T-helper 1 cell treated with Interleukin-12 subunit alpha and Interleukin-12 subunit beta and Interleukin-4 antibody, amounts not matched to agents 30 ng/mL and 1 ng/mL, for 36 hours (primary cell): Measurements from ENCODE around the gene SMYD3. TPM values are rescaled to one million over a fixed set of nuclear protein-coding genes. Genes with fewer than 3 reads are reported as not detected.

Experiments used
- intact Hi-C: fragments of 100-400 bp; cut with micrococcal nuclease; formaldehyde crosslinking; loops from one replicate; pipeline ENCODE4 v1.15.1; 2024
- total RNA-seq: library from RNA; stranded (reverse); gene quantifications from 2 replicates; pipeline ENCODE4 v1.2.3, GENCODE V29; 2022

SMYD3 gene
- total RNA-seq, result 20.2 and 24.1 TPM in 2 replicates

DNA sequence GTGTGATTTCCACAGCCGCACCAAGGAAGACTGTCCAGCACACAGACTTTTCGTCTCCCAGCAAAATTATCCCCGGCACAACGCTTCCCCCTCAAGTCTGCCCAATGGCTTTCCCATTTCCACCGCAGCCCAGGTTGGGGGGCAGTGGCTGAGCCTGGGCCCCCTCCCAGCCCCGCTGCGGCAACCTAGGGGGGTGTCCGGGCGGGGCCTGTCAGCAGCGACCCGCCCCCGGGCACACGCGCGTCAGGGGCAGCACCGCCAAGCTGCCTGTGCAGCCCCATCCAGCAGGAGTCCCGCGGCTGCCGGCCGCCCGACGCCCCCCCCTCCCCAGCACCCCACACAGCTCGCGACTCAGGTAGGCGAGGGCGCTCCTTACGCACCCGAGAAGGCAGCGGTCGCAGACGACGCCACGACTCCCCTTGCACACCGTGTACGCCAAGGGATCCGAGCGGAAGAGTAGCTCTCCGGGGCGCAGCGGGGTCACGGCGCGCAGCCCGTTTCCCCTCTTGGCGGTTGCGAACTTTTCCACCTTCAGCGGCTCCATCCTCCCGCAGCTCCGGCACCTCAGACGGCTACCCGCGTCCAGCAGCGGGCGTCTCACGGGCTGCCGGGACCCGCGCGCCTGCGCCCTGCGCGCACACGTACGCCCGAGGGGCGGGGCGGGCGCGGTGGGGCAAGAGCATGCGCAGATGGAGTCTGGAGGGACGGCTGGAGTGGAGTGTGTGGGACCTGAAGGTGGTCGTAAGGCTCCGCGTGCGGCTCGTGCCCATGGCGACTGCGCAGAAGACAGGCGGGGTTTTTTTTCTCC is at the start of gene SMYD3:
SMYD3 (minus strand) TSS at position 606 of the 808 bp plus-strand sequence.
- intact Hi-C loops, result loop anchor here (1.0 to 10.0 kb wide), 9 partner anchors 10 to 1854 kb away; partner anchors contain the start of genes AHCTF1, CNST, DESI2 and TFB2M

DNA sequence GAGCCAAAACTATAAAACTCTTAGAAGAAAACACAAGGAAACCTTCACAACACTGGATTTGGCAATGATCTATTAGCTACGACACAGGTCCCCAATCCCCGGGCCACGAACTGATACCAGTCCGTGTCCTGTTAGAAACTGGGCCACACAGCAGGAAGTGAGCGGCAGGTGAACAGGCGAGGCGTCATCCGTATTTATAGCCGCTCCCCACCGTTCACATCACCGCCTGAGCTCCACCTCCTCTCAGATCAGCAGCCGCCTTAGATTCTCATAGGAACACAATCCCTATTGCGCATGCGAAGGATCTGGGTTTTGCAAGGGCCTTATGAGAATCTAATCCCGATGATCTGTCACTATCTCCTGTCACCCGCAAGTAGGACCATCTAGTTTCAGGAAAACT is 47.1 kb upstream of the SMYD3 start:
- intact Hi-C loops, result no loop called here

DNA sequence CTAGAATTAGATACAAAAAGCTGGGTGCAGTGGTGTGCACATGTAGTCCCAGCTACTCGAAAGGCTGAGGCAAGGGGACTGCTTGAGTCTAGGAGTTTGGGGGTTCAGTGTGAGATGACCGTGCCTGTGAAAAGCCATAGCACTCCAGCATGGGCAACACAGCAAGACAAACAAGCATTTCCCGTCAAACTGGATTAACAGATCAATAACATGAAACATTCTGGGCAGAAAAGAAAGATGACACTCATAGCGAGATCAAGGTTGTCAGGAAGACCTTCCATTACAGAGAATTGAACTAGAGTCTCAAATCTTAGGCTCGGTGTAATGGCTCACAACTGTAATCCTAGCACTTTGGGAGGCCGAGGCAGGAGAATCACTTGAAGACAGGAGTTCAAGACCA is 45.0 kb upstream of the SMYD3 start:
- intact Hi-C loops, result no loop called here

DNA sequence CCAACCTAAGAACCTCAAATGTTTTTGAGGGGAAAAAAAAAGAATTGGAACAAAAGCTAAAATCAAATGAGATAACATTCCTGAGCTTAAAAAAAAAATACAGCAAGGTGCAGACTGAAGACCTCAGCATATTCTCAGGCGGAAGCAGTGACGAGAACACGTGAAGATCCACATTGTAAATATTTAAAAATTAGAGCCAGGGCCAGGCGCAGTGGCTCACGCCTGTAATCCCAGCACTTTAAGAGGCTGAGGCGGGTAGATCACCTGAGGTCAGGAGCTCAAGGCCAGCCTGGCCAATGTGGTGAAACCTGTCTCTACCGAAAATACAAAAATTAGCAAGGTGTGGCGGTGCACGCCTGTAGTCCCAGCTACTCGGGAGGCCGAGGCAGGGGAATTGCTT is 43.3 kb upstream of the SMYD3 start:
- intact Hi-C loops, result no loop called here

DNA sequence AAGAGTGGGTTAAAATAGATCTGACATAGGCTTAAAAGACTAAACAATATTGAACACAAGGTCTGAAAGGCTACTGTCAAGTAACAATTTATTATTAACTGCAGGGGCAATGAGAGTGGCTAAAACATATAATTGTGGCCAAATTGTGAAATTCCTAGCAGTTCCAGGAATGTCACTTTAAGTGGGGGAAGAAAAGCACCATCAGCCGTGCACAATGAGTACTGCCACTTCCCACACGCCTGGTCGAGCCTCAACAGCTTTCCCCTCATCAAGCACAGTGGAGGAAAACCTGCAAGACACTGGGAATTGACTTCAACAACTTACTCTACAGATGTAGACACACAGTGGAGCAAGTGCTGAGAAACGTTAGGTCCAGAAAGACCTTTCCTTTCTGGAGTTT is 42.6 kb upstream of the SMYD3 start:
- intact Hi-C loops, result no loop called here

DNA sequence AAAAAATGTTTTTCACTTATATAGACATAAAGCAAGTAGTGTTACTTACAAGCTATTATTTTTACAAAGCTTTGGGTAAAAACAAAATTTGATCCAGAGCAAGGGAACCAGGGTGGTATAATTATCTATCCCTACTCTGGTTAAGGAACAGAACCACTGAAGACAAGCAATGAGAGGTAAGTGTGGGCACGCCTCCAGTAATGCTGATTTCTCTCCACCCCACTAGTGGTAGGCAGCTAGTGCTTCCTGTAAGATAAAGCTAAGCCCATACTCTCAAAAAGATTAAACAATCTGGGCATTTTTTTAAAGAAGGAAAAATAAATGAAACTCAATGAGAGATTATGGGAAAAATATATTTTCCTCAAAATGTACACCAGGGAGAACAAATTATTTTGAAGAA is 36.9 kb upstream of the SMYD3 start:
- intact Hi-C loops, result no loop called here

DNA sequence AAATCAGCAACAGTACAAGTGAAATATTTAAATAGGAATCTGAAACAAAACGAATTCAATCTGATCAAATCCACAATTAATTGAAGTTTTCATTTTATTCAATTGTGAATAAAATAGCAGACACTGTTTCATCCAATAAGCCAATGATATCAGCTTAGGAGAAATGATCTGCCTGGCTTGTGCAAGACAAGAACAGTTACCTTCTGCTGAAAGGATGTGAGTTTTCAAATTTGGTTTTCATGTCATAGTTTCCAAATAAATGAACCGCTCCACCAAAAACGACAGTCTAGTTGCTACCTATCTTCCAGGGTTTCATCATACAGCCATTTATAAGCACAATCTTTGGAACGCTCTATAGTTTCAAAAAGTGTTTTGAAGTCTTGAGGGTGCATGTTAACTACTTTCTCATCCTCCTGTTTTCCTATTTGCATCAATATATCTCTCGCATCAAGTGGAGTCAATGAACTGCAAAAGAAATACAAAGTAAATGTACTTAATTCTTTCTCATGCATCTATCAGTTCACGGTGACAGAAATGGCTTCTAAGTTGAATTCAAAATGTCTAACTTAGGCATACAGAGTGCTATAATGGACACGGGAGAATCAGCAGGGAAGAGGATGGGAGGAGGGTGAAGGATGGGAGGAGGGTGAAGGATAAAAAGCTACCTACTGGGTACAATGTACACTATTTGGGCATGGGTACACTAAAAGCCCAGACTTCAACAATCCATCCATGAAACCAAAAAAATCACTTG is 33.8 kb upstream of the SMYD3 start:
- intact Hi-C loops, result no loop called here

DNA sequence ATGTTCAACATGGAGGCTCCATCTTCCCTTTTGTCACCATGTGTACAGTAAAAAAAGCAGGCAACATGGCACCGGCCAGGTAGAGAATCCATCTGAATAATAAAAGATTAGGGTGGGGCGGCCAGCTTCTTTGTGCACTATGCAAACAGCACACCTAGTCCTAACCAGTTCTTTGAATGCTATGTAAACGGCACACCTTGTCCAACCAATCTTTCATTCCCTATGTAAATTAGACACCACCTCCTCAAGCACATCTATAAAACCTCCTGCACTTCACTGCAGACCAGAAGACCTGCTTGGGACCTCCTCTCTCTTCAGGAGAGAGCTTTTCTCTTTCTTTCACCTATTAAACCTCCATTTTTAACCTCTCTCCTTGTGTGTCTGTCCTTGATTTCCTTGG is 30.8 kb upstream of the SMYD3 start:
- intact Hi-C loops, result no loop called here

DNA sequence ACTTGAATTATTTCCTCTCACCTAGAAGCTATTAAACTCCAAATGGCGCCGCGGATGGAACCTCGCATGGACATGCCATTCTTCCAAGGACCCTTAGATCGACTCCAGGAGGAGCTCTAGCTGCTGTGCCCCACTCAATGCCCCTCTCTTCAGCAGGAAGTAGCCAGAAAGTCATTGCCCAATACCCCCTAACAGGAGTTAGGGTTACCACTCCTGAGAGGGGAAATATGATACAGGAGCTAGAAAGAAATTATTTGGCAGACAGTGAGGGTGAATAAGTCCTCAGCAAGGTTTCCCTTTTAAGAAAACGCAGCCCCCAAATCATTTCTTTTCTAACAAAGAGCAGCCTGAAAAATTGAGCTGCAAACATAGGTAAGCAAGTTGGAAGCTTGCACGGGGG is 30.4 kb upstream of the SMYD3 start:
- intact Hi-C loops, result no loop called here

DNA sequence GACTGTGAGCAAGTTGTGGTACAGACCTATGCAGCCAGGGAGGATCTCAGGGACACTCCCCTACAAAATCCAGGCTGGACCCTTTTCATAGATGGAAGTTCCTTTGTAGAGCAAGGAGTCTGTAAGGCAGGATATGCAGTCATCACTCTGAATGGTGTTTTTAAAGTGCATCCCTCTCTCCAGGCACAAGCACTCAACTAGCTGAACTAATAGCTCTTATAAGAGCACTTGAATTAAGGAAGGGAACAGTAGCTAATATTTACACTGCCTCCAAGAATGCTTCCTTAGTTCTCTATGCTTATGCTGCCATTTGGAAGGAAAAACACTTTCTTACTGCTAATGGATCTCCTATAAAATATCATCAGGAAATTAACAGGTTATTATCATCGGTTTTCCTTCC is 27.0 kb upstream of the SMYD3 start:
- intact Hi-C loops, result no loop called here

DNA sequence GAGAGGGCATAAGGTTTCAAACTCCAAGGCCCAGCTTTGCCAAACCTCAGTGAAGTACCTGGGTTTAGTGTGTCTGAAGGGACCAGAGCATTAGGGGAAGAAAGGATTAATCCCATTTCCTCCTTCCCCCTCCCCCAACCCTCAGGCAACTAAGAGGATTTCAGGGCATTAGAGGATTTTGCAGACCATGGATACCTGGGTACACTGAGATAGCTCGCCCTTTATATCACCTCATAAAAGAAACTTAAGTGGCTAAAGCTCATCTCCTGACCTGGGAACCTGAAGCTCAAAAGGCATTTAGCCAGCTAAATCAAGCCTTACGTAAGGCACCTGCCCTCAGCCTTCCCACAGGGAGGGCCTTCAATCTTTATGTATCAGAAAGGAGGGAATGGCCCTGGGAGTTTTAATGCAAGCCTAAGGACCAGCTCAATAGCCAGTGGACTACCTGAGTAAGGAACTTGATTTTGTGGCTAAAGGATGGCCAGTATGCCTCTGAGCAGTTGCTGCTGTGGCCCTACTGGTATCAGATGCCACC is 26.4 kb upstream of the SMYD3 start:
- intact Hi-C loops, result no loop called here

DNA sequence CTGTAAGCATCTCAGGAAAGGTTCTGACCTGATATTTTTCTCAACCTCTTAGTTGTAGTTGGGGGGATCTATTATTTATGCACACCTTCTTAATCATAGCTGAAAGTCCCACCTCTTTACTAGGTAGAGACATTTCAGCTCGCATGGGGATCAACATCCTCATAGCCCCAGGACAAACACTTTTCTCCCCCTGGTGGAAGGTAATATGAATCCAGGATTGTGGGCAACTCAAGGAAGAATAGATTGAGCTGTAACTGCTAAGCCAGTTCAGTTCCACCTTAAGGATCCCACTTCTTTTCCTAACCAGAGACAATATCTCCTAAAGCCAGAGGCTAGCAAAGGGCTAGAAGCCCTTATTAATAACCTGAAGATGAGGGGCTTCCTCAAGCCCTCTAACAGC is 25.4 kb upstream of the SMYD3 start:
- intact Hi-C loops, result loop anchor here (1.0 kb wide), 1 partner anchor 35 kb away; no protein-coding TSS in a partner anchor

DNA sequence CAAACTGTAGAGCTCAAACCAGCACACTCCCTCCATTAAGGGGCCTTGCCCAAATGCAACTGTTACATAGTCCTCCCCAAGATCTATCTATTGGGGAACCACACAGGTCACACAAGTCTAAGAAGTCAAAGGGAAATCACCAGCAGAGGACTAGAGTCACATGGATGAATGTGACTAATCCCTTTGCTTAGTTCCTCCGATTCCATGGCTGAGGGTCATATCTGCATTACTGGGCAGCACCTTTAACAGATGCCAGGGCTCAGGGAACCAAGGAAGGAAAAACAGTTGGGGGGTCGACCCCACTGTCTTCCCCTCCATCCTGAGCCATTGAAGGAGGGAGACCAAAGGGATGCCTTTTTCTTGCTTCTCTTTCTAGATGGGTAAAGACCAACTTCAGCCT is 23.4 kb upstream of the SMYD3 start:
- intact Hi-C loops, result no loop called here

DNA sequence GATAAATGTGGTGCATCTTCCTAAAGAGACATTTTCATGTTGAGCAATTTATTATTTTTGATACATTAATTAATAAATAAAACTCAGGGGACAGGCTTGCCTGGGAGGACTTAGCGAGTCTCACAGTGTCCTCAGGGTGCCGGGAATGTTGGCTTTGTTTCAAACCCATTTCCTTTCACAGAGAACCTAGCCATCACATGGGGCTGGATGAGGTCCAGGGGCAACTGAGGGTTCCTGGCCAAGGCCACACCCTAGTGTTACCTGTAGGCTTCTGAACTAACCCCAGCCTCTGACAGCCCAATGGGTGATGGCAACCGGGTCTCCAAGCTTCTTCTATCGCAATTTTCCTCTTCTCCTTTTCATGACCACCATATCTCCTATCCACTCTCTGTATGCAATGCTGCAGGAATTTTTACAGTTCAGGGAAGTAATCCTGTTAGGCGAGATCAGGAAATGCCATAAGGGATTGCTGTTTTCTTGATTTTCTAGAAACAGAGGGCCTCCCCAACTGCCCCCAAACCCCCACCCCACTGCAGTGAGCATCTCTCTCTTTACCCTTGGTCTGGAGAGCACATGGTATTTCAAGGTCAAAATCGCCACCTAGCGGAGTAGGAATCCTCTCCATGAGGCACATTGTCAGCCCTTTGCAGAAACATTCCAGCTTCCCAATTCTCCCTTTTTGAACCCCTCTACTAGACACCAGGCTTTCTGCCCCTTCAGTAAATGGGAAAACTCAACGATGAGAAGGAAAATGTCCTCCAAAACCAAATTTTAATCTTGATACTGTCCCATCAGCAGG is 22.1 kb upstream of the SMYD3 start:
- intact Hi-C loops, result no loop called here

DNA sequence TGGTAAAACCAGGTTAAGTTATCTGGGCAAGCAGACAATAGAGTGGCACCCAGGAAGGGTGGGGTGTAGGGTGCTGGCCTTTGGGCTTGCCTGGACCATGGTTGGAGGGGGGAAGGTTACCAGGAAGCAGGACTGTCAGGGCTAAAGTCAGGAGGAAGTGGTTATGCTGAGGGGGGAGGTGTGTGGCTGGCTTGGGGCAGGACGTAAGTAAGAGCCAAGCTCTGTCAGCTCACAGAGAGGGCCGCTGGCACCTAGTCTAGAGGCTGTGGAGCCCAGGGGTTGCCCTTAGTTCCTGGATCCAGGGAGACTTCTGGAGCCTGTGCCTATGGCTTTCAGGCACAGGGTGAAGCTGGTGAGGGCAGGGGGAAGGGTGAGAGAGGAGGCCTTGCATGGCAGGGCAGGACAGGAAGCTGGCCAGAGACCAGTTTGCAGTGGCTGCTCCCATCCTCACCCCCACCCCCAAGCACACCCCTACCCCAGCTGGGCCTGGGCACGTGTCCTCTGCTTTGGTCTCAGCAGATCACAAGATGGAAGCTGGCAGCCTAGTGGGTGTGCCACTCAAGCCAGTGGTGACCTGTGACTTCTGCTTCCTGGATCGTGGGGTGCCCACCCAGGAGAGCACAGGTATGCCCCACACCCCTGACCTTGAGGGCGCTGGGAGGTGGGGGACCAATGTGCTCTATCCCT is 20.5 kb upstream of the SMYD3 start:
- intact Hi-C loops, result no loop called here

DNA sequence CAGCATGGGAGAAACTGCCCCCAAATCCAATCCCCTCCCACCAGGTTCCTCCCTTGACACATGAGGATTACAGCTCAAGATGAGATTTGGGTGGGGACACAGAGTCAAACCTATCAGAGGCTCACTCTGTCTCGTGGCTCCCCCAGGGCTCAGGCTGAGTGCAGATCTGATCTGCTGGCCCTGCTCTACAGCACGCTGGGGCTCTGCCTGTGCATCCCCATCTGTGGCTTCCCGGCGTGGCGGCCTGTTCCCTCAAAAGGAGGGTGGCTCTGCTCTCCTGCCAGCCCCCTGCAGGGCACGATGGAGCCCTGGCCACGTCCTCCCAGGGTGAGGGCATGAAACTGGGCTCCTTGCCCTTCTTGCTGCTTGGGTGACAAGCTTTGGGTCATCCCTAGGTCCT is 19.8 kb upstream of the SMYD3 start:
- intact Hi-C loops, result no loop called here

DNA sequence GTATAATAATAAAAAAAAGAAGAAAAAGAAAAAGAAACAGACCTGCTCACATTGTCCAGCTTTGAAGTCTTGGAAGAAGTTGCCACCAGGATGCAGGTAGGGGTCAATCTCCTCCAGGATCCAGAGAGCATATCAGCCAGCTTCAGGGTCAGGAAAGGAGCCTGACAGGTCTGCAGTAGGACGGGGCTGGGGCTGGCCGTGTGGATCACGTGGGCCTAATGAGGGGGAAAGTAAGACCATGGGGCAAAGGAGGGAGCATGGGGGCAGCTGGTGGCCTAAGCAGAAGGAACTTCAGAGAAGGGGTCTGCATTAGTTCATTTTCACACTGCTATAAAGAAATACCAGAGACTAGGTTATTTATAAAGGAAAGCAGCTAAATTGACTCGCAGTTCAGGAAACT is 19.3 kb upstream of the SMYD3 start:
- intact Hi-C loops, result no loop called here

DNA sequence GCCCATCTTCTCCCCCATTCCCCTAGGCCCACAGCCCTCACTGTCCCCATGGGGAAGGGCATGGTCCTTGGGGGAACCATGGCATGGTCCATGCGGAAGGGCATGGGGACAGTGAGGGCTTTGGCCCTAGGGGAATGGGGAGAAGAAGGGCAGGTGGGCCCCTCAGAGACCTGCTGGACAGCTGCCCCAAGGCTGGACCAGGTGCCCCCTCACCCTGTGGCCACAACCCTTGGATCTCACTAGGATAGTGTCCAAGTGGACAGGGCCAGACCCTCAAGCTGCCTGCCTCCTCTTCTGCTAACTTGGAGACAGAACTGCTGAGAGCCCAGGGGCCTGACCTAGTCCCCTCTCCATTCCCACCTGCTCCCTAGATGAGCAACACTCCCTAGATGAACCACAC is 12.4 kb upstream of the SMYD3 start:
- intact Hi-C loops, result no loop called here

DNA sequence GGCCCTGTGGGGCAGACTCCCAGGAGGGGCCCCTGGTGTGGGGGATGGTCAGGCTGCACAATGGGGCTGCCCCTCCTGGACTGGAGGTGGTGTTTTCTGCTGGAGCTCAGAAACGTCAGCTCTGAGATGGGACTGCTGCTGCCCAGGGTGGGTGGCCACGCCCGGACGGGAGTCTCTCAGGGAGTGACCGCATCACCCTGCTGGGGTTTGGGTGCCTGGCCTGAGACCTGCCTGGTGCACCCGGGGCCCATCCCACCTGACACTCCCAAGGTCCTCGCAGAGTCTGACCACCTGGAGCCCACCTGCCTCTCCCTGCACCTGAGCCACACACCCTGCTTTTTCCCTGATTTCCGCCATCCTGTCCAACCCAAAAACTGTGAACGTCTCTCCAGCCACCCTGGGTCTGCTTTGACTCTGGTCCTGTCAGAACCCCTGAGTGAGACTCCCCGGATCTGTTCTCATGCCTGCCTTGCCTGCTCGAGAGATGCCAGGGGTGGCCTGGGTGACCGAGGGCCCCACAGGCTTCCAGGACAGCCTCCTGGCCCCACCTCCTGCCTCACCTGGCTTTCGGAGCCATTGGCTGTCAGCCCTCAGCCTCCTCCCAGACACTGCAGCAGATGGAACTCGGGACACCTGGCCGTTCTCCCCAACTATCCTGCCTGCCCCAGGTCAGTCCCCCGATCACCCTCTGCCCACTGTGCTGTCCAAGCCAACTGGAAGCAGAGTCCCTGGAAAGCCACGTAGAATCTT is 11.6 kb upstream of the SMYD3 start:
- intact Hi-C loops, result no loop called here

DNA sequence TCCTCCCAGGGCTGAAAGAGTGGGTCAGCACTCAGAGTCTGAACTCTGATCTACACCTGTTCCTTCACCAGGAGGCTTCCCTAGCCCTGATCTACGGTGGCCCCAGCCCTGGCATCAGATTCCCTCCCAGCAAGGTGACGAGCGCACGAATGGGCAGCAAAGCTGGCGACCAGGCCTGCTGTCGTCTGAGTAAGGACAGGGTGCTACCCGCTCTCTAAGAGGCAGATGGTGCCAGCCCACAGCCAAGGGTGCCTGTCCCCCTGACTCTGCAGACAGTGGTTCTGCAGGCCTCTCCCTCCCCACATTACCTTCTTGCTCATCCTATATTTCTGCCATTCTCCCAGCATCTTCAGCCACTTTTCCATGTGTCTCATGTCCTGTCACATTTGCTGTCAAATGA is 10.3 kb upstream of the SMYD3 start:
- intact Hi-C loops, result no loop called here
